ENCODE results near the gene TMOD4.
"Not testable (repeated sequence)": the region's sequence is repeated elsewhere in the genome, so short reads cannot be mapped to it uniquely, and the experiment has no call there.

The TMOD4 gene

DNA sequence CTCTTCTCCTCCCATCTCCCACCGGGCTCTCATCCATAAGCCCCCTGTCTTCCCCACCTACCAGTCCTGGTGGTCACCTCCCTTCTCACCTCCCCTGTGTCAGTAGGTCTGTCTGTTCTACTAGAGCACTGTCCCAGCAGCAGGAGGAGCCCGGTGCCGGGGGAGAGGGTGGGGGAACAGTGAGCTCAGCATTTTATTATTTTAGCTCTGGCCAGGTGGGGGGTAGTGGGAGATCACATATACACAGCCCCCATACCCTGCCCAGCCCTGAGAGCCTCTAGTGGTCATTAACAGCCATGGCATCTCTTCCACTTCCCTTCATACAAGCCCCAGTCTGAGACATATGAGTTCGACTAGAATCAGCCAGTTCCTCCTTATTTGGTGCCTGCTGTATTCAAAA, at the start of gene TMOD4:
Gene TMOD4 (minus strand): TSS at position 119 of the 400 bp plus-strand sequence. CDS start 1,106 bp downstream, outside the sequence.
- DNase-seq (ENCODE audit: low read depth): no peak

DNA sequence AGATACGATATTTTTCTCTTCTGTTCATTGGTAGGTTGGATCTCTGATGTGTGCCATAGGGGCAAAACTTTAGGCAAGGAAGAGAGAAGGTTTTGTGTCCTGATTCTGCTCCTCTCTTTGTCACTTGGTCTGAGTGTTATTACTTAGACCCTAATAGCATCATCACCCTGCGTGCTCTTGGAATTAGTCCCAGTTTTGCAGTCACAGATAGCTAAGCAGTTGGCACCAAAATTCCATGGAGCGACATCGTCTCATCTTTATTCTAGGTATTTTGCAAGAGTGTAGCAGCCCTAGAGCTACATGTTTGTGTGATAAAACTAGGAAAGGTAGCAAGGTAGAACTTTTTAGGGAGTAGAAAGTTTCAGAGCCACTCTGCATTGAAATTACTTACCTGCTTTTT, 46.3 kb upstream of the TMOD4 start:
- no peak for DNase-seq (ENCODE audit: low read depth)

DNA sequence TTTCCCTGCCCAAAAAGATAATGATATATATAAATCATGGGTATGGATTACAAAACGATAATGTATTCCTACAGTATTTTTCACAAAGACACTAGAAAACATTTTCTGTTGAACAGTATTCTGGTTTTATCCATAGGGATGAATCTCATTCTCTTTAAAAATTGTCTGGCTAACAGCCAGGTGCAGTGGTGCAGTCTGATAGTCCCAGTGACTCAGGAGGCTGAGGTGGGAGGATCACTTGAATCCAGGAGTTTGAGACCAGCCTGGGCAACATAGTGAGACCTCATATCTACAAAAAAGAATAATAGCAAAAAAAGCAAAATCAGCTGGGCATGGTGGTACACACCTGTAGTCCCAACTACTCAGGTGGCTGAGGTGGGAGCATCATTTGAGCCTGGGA, 45.8 kb upstream of the TMOD4 start:
- no peak for DNase-seq (ENCODE audit: low read depth)

DNA sequence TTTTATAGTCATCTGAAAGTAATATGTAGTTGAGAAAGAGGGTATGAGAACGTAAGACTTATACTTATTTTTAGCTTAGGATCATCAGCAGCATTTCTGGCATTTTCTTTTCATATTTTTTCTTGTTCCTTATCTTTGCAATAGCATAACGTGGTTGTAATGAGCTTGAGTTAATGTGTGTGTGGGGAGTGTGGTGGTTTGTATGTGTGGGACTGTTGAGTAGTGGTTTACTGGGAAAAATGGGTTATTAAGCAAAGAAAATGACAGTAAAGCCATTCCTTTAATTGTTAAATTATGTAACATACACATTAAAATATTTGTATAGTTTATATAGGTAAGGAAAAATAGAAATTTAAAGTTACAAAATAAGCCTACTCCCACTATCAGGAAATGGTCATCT, 37.8 kb upstream of the TMOD4 start:
- no peak for DNase-seq (ENCODE audit: low read depth)

DNA sequence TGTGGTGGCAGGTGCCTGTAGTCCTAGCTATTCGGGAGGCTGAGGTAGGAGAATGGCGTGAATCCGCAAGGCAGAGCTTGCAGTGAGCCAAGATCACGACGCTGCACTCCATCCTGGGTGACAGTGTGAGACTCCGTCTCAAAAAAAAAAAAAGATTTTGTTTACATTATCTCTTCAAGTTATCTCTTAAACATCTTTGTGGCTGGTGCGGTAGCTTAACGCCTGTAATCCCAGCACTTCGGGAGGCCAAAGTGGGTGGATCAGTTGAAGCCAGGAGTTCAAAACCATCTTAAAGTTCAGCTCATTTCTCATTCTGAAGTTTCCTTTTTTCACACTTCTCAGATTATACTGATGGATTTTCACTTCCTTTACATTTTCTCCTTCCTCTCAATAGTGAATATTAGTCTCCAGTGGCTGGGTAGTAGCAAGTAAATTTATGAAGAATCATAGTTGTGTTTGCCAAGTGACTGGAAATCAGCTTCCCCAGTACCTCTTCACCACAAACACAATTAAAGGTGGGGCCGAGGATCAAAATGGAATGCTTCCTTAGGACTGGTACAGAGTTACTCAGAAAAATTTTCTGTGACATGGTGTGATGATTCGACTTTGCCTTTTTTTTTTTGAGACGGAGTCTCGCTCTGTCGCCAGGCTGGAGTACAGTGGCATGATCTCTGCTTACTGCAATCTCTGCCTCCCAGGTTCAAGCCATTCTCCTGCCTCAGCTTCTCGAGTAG, 36.4 kb upstream of the TMOD4 start:
- no peak for DNase-seq (ENCODE audit: low read depth)

DNA sequence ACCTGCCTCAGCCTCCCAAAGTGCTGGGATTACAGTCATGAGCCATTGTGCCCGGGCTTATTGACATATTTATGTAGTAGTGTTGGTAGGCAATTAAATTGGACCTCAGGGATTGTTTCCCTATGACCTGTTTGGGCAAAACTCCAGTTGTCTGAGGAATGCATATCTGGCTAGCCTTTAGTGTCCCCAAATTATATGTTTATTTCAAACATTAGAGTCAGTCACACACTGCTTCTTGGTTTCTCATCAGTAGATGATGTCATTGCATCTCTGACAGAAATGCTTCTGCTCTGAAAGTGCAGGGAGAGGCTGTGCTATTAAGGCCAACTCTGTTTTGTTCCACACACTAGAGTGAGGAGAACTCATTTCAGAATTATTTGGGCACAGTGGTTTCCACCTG, 35.0 kb upstream of the TMOD4 start:
- DNase-seq (ENCODE audit: low read depth): no peak

DNA sequence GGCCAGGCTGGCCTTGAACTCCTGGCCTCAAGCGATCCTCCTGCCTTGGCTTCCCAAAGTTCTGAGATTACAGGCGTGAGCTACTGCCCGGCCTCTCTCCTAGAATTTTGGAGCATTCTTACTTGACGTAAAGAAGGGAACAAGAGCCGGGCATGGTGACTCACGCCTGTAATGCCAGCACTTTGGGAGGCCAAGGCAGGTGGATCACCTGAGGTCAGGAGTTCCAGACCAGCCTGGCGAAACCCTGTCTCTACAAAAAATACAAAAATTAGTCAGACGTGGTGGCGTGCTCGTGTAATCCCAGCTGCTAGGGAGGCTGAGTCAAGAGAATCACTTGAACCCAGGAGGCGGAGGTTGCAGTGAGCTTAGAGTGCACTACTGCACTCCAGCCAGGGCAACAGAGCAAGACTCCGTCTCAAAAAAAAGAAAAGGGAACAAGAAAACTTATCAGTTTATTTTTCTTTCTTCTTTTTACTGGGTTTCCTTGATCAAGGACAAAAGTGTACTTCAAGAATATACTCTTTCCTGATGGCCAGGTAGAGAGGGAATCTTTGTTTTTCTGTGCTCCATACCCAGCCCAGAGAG, 29.7 kb upstream of the TMOD4 start:
- DNase-seq (ENCODE audit: low read depth): not testable (repeated sequence)

DNA sequence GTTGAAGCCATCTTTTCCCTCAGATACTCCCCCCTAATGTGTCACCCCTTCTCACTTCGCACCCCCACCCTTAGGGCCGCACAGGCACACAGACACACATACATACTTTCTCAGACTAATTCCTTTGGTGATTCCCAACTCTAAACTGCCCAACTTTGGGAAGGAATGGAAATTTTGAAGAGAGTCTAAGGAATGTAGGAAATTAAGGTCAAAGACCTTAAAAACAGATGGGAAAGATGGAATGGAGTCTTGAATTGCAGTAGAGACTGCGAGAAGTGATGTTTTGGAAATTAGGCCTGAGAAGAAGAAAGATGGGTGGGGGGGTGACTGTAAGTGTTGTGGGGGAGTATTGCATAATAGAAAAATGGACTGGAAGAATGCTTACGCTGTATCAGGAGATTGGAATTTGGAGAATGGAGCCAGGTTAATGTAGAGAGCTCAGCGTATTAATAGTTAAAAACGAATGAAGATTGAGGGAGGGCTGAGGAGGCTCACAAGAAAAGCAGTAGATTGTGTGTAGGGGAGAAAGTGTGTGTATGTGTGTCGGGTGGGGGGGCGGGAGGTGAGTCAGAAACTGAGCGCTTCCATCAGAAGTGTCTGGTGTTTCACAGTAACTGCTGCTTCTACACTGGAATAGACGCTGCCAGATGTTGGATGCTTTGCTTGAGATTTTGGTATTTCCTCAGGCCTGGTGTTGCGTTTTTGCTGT, 24.2 kb upstream of the TMOD4 start:
- DNase-seq (ENCODE audit: low read depth): peak; percentile 74

DNA sequence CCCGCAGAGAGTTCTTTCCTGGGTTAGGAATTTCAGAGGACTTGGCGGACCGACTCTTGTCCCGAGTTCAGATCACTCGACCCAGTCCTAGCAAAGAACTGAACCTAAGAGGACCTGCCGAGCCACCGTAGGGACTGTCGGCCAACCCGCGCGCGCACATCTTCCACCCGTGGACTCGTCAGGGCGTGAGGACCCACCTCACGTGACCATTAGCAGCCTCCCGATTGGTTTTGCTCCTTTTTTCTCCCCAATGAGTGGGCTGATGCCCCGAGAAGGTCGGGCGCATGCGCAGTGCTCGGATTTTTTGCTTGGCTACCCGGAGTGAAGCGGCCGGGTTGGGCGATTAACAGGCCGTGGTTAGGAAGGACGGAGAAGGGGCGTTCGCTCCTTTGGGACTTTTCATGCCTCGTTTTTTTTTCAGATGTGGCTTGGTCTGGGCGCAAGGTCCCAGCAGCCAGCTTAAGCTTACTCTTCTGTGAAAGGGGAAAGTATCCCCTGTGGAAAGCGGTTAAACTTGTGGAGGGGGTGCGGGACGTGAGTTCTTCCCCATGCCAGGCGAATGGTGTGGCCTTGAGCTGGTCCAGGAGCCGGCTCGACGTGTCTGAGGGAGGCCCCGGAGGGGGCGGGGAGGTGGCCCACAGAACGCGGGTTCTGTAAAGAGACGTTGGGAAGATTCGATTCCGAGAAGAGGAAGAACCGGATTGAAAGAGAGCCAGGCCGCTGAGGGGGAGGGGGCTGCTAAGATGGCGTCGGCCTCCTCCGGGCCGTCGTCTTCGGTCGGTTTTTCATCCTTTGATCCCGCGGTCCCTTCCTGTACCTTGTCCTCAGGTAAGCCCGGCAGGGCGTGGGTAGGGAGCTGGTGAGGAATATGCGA, 22.7 kb upstream of the TMOD4 start, which contains the start of gene PIP5K1A:
Gene PIP5K1A (plus strand): TSS at position 299 of the 874 bp plus-strand sequence. CDS start 445 bp downstream, at position 744.
- peak; percentile 93 for DNase-seq (ENCODE audit: low read depth)

DNA sequence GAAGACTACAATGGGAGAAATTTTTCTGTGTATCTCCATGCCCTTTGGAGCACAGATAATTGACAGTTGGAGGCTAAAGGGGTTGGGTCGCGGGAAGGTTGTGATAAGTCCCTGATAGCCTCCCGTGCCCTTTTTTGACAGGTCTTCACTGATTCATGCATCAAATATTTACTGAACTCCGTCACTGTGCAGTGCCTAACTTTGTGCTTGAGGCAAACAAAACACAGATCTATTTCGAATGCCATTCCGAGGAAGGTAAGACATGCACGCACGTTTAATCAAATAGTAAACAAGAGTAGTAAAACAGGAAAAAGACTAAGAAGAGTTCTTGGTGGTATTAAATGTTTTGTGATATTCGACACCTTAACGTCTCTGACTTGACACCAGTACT, 22.1 kb upstream of the TMOD4 start:
- no peak for DNase-seq (ENCODE audit: low read depth)

DNA sequence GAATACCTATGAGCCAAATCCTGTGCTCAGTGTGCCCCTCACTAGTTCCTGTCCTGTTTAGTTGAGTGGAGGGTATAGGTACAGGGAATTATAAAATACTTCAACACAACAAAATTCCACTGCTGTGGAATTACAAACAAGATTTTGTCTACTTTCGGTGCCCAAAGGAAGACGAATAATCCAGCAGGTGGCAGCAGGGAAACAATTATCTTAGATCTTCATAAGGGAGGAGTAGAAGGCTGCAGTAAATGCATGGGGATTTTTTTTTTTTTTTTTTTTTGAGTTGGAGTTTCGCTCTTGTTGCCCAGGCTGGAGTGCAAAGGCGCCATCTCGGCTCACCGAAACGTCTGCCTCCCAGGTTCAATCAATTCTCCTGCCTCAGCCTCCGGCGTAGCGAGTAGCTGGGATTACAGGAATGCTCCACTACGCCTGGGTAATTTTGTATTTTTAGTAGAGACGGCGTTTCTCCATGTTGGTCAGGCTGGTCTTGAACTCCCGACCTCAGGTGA, 20.6 kb upstream of the TMOD4 start:
- peak; percentile 71 for DNase-seq (ENCODE audit: low read depth)

DNA sequence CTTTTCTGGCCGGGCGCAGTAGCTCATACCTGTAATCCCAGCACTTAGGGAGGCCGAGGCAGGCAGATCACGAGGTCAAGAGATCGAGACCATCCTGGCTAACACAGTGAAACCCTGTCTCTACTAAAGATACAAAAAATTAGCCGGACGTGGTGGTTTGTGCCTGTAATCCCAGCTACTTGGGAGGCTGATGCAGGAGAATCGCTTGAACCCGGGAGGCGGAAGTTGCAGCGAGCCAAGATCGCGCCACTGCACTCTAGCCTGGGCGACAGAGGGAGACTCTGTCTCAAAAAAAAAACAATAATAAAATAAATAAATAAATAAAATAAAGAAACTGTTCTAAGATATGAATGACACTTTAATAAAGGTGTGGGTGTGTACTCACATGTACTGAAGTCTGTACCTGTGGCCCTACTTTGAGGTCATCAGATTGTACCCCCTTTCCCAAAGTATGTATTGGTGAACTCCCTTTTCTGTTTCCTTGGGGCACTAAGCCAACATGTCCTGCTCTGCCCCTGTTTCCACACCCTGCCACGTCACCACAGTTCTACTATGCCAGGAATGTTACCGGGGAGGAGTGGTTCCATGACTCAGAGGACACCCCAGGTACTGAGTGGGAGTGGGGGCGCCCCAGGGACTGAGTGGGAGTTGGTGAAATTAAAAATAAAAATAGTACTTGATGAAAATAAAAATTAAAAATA, 19.3 kb upstream of the TMOD4 start:
- DNase-seq (ENCODE audit: low read depth): peak; percentile 68

DNA sequence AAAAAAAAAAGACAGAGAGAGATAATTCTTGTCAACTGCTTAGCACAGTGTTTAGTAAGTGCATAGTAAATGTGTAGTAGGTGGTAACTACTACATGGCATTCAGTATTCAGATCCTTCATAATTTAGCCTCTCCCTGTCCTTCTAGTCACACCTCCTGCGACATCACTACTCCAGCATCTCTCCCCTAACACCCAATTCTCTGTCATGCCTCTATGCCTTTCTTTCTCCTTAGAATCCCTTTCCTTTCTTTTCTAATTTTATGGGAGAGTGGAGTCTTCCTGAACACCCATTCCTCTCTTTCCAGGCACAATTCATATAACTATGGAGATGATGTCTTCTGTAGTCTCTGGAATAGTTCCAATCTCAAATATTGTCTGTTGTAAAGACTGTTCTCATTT, 18.1 kb upstream of the TMOD4 start:
- no peak for DNase-seq (ENCODE audit: low read depth)

DNA sequence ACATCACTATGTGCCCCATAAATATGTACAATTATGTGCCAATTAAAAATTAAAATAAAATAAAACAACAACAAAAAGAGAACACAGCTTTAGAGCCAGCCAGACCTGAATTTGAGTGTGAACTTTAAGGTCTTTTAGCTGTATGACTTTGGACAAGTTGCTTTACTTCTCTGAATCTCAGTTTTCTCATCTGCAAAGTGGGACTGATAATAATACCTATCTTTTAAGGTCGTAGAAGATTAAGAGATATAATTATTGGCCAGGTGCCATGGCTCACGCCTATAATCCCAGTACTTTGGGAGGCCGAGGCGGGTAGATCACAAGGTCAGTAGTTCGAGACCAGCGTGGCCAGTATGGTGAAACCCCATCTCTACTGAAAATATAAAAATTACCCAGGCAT, 17.5 kb upstream of the TMOD4 start:
- DNase-seq (ENCODE audit: low read depth): no peak

DNA sequence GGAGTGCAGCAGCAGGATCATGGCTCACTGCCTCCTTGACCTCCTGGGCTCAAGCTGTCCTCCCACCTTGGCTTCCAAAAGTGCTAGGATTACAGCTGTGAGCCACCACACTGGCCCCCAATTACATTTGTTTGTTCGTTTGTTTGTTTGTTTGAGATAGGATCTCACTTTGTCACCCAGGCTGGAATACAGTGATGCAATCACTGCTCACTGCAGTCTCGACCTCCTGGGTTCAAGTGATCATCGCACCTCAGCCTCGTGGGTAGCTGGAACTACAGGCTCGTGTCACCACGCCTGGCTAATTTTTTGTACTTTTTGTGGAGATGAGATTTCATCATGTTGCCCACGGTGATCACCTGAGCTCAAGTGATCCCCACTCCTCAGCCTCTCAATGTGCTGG, 16.3 kb upstream of the TMOD4 start:
- DNase-seq (ENCODE audit: low read depth): no peak

DNA sequence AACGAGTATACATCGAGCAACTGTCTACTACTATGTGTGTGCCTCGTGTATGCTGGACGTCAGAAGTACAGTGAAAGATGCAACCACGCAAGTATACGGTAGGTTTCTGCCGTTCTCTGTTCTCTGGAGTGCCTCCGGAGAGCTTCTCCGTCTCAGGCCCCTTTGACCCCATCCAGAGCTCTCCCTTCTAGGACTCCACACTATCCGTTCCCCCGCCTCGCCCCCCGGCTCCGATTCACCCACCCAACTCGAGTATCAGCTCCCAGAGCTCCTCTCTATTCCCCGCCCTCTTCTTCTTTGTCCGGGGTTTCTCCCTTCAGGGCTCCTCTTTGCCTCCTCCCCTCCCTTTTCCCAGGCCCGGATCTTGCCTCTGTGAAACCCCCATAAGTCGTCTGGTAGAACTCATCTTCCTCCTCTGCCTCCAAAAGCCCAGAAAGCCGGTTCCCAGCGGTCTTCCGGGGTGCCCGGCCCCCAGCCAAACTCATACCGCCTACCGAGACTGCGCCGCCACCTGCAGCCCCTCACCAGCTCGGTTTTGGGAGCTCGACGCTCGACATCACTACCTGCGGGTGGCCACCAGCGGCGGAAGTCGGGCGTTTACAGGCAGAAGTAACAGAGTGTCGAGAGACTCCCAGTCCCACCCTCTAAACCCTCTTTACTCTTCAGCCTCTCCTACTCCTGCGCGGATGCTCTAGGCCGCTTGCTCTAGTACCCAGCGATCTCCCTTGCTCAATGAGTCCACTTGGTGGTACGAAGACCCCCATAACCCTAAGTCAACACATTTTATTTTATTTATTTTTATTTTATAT, 14.1 kb upstream of the TMOD4 start, which contains the start of gene VPS72:
Gene VPS72 (minus strand): TSS at position 561 of the 809 bp plus-strand sequence. CDS start 76 bp downstream, at position 485.
- DNase-seq (ENCODE audit: low read depth): peak; percentile 65

DNA sequence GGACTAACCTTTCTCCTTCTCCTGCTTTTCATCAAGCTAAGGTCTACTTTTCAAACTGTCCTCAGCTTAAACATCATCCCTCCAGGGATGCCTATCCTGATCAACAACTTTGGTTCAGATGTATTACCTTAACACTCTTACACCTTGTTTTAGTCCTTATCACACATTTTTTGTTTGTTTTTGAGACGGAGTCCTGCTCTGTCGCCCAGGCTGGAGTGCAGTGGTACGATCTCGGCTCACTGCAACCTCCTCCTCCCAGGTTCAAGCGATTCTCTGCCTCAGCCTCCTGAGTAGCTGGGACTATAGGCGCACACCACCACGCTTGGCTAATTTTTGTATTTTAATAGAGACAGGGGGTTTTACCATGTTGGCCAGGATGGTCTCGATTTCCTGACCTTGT, 12.9 kb upstream of the TMOD4 start:
- not testable (repeated sequence) for DNase-seq (ENCODE audit: low read depth)

DNA sequence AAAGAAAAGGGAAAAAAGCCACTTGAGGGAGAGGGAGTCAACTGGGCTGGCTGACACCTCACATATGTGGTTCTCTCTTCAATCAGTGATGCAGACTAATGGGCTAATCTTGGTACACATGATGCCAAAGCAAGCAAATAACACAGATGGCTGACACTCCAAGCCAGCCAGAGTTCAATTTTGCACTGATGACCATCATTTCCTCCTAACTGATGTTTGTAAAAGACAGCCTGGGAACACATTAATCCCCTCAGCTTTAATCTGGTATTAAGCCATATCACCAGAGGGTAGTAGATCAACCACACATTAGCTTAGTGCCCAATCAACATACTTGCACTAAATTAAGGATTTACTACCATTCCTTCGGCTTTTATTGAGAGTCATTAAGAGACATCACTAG, 11.4 kb upstream of the TMOD4 start:
- DNase-seq (ENCODE audit: low read depth): no peak

DNA sequence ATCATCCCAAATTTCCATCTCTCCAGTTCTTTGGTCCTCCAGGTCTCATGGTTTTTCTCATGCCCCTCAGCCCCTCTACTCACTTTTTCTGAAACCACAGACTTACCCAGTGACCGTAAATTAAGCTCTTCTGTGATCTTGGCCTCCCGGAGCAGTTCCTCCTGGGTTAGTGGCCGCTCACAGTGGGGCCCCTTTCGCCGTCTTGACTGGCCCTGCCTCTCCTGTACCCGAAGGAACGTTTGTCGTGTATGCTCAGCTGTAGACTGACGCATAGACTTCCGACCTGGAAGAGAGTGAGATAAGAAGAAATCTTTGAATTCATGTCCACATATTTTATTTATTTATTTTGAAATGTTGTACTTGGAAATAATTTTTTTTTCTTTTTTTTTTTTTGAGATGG, 8.4 kb upstream of the TMOD4 start:
- no peak for DNase-seq (ENCODE audit: low read depth)

DNA sequence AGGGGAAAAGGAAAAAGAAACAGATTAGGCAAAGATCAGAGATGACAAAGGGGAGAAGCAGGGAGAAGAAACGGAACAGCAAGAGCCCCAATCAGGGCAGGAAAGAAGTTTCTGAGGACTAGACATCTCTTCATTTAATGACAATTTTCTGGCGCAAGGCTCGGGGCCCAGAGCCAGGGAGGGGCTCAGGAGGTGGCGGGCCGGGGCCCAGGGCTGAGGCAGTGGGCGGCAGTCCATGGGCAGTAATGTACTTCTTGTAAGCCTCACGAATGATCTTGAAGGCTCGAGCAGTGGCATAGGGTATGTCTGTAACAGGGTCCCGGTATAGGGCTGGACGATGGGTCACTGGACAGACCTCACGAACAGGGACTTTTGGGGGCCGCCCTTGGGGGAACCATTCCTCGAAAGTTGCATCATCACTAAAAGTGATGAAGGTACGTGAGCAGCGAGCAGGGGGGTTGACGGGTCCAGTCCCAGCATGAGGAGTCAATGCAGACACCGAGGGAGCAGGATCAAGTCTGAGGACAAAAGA, 799 bp upstream of the TMOD4 start:
- DNase-seq (ENCODE audit: low read depth): no peak
